ENCODE measurements around the gene PPM1H.

Gene PPM1H

DNA sequence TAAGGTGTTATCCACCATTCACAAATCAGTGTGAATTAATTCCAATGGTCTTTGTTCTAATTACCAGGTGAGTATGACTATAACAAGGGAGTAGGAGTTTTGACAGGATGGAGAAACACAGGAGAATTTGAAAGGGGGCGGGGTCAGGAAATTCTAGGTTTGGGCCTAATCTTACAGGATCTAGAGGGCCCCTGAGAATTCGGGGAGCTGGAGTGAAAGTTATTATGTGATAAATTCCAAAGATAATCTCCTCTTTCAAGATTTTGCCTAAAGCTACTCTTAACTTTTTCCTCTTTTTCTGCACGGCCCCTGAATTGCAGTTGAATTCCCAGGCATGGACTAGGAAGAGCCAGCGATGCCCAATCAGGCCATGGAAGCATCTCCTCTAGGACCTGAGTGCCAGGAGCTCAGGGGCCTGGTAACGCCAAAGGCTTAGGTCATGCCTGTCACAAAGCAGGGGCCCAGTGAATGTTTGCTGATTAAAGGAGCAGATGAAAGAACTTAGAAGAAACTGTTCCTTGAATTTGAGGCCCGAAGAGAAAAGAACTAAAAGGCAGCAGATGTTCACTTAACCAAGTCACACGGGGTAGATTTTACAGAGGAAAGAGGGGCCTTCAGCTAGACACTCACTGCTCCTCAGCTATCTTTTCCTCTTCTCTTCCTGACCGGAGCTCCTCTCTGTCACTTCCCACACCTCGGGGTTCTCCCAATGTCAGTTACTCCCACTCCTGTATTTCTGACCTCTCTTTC, 195.5 kb downstream of the PPM1H start:
- no peak overlapping the region for H3K27ac ChIP-seq
- H3K36me3 ChIP-seq (replicated peaks), result no peaks in the 10 kb centered on the region
- no peak for DNase-seq
- in situ Hi-C loops (cut with HindIII; ENCODE audit: low pct_ligation_motif_present, low sequenced_read_pairs), result no loop called here
- no peak overlapping the region for H3K4me3 ChIP-seq (ENCODE audit: low read depth, low read length)
- H3K27me3 ChIP-seq (replicated peaks), result no peaks in the 10 kb centered on the region
- TF ChIP-seq, protein P1, sequence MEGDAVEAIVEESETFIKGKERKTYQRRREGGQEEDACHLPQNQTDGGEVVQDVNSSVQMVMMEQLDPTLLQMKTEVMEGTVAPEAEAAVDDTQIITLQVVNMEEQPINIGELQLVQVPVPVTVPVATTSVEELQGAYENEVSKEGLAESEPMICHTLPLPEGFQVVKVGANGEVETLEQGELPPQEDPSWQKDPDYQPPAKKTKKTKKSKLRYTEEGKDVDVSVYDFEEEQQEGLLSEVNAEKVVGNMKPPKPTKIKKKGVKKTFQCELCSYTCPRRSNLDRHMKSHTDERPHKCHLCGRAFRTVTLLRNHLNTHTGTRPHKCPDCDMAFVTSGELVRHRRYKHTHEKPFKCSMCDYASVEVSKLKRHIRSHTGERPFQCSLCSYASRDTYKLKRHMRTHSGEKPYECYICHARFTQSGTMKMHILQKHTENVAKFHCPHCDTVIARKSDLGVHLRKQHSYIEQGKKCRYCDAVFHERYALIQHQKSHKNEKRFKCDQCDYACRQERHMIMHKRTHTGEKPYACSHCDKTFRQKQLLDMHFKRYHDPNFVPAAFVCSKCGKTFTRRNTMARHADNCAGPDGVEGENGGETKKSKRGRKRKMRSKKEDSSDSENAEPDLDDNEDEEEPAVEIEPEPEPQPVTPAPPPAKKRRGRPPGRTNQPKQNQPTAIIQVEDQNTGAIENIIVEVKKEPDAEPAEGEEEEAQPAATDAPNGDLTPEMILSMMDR (IDR thresholded peaks at IDR 0.05; ENCODE audit: low read depth, low read length, missing control alignments), result no peak

- Histone ChIP-seq H3K36me3 (replicated peaks) (no peaks in the 10 kb centered on the region), H3K27ac (no peak overlapping the region), H3K27me3 (replicated peaks) (no peaks in the 10 kb centered on the region), H3K4me3 (ENCODE audit: low read depth, low read length) (no peak overlapping the region)
- in situ Hi-C loops (cut with HindIII; ENCODE audit: low pct_ligation_motif_present, low sequenced_read_pairs), result no loop called here
- TF ChIP-seq, protein P1 (IDR thresholded peaks at IDR 0.05; ENCODE audit: low read depth, low read length, missing control alignments), result no peak
- DNase-seq, result no peak
Measured at GRCh38 chr12:62738616-62739015, 196.3 kb downstream of the PPM1H start.

DNA sequence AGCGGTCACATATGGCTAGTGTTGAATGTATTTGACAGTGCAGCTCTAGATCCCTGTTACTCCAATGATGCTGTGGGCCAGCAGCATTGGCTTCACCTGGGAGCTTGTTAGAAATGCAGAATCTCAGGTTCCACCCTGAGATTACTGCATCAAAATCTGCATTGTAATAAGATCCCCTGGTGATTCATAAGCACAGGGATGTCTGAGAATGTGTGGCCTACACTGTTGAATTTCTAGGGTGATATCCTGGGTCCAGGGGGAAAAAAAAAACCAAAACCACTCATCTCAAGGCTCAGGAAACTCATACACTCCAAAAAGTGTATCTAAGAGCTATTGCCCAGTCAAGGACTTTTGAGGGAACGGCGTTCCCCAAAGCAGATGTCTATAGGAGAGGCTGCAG, 196.8 kb downstream of the PPM1H start:
- Histone ChIP-seq H3K4me3 (ENCODE audit: low read depth, low read length) (no peak overlapping the region), H3K36me3 (replicated peaks) (no peaks in the 10 kb centered on the region), H3K27ac (no peak overlapping the region), H3K27me3 (replicated peaks) (no peaks in the 10 kb centered on the region)
- TF ChIP-seq, protein P1 (IDR thresholded peaks at IDR 0.05; ENCODE audit: low read depth, low read length, missing control alignments), result no peak
- in situ Hi-C loops (cut with HindIII; ENCODE audit: low pct_ligation_motif_present, low sequenced_read_pairs), result no loop called here
- DNase-seq, result no peak

DNA sequence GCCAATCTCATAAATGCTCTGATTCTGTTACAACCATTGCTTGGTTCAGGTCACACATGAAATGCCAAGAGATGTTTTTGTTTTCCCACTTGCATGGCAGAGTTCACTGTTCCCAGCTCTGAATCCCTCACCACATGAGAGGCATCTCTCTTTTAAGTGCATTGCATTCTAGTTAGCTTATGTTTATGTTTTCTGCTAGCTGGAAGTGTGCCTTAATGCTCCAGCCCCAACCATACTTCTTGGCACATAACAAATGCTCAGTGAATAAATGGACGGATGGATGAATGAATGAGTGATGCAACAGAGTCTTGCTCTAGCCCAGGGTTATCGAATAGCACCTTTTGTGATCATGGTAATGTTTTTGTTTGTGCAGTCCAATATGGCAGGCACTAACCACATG, 197.3 kb downstream of the PPM1H start:
- H3K36me3 ChIP-seq (replicated peaks), result no peaks in the 10 kb centered on the region
- DNase-seq, result no peak
- TF ChIP-seq, protein P1 (IDR thresholded peaks at IDR 0.05; ENCODE audit: low read depth, low read length, missing control alignments), result no peak
- H3K27ac ChIP-seq, result no peak overlapping the region
- no peaks in the 10 kb centered on the region for H3K27me3 ChIP-seq (replicated peaks)
- H3K4me3 ChIP-seq (ENCODE audit: low read depth, low read length), result no peak overlapping the region
- in situ Hi-C loops (cut with HindIII; ENCODE audit: low pct_ligation_motif_present, low sequenced_read_pairs), result no loop called here

GRCh38 chr12:62737188-62737587, 197.8 kb downstream of the PPM1H start:
- no peak for DNase-seq
- Histone ChIP-seq H3K27ac (no peak overlapping the region), H3K4me3 (ENCODE audit: low read depth, low read length) (no peak overlapping the region), H3K27me3 (replicated peaks) (no peaks in the 10 kb centered on the region), H3K36me3 (replicated peaks) (no peaks in the 10 kb centered on the region)
- TF ChIP-seq, protein P1 (IDR thresholded peaks at IDR 0.05; ENCODE audit: low read depth, low read length, missing control alignments), result no peak
- in situ Hi-C loops (cut with HindIII; ENCODE audit: low pct_ligation_motif_present, low sequenced_read_pairs), result no loop called here

DNA sequence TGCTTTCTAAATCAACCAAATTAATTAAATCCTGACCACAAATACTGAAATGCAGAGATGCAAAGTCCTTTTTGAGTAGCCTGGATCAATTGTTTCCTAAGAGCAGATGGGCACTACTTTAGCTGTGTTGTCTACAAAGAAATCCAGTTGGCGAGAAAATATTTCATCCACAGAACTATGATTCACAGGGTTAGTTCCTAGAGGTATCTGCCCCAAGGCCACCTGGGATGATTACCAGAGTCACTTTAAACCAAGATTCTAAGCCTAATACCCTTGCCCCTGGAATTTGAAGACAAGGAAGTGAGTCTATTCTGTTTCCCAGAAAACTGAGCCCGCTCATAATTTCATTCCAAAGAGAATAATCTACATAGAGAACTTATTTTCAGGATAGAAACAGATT, 198.4 kb downstream of the PPM1H start:
- Histone ChIP-seq H3K36me3 (replicated peaks) (no peaks in the 10 kb centered on the region), H3K4me3 (ENCODE audit: low read depth, low read length) (no peak overlapping the region), H3K27ac (no peak overlapping the region), H3K27me3 (replicated peaks) (no peaks in the 10 kb centered on the region)
- no peak for DNase-seq
- in situ Hi-C loops (cut with HindIII; ENCODE audit: low pct_ligation_motif_present, low sequenced_read_pairs), result no loop called here
- TF ChIP-seq, protein P1 (IDR thresholded peaks at IDR 0.05; ENCODE audit: low read depth, low read length, missing control alignments), result no peak

Data from brain microvascular endothelial cell (primary cell).